GM20431 (cell line): ENCODE results near the gene DCBLD1.
"Not testable (repeated sequence)": the region's sequence is repeated elsewhere in the genome, so short reads cannot be mapped to it uniquely, and the experiment has no call there.

Experiments
- in situ Hi-C: fragments of 300-500 bp; cut with MseI, MboI; formaldehyde crosslinking; loops from one replicate; pipeline ENCODE4 v1.15.0; 2020; ENCODE audit warnings: low sequenced_read_pairs; ENCODE audit not compliant: unreplicated experiment

Gene DCBLD1

GRCh38 chr6:117495425-117495824 lies 13.0 kb downstream of the DCBLD1 start:
- in situ Hi-C loops: no loop called here

- in situ Hi-C loops: no loop called here
Observed at GRCh38 chr6:117495869-117496268, 13.4 kb downstream of the DCBLD1 start.

- in situ Hi-C loops: no loop called here
Observed at GRCh38 chr6:117496383-117496990, 14.0 kb downstream of the DCBLD1 start.

DNA sequence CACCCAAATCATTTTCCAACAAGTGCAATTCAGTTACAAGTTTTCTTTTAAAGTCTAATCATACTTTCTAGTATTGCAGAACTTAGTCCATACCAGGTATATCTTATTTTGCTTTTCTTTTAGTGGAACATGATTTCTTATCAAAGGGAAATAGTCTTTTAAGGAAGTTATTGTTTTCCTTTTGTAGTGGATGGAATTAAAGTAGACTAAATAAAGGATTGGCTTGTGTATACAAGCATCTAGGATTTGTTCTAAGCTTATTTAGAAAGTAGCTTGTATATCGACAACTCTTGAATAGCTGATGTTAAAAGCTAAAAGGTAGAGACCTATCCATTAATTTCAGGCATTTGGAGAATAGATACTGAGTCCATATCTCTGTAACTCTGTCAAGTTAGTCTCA lies 14.8 kb downstream of the DCBLD1 start:
- in situ Hi-C loops: no loop called here

DNA sequence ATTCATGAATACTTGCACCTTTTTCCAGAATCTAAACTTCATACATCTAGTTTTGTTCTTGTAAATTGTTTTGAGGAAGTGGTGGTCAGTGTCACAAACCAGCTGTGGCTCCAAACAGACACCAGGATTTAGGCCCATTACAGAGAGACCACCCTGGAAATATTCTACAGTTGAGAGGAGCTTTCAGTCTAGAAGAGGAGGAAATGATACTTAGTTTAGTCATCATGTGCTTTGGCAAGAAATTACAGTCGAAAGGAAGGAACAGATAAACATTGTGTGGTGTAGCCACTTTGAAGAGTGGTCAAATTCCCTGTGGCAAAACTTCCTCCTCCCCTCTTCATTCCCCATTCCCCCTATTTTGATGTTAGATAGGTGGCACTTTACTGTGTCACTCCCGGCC lies 15.7 kb downstream of the DCBLD1 start:
- in situ Hi-C loops: no loop called here

GRCh38 chr6:117501722-117502121 lies 19.2 kb downstream of the DCBLD1 start:
- in situ Hi-C loops: no loop called here

GRCh38 chr6:117502580-117502979 lies 20.1 kb downstream of the DCBLD1 start:
- in situ Hi-C loops: no loop called here

DNA sequence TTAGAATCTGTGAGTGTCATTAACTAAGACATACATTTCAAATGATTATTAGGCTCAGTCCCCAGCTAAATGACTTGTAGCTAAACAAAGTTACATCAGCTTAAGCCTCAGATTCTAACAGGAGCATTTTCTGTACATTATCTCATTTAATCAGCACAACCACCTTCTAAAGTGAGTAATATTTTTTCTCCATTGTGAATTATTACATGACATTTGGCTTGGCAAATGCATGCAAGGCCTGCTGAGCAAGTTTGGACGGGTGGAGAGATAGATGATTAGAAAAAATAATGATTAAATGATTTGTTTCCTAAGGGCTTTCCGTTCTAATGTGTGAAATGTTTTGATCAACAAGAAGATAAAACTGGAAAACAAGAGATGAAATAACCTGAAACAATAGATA lies 20.7 kb downstream of the DCBLD1 start:
- in situ Hi-C loops: no loop called here

DNA sequence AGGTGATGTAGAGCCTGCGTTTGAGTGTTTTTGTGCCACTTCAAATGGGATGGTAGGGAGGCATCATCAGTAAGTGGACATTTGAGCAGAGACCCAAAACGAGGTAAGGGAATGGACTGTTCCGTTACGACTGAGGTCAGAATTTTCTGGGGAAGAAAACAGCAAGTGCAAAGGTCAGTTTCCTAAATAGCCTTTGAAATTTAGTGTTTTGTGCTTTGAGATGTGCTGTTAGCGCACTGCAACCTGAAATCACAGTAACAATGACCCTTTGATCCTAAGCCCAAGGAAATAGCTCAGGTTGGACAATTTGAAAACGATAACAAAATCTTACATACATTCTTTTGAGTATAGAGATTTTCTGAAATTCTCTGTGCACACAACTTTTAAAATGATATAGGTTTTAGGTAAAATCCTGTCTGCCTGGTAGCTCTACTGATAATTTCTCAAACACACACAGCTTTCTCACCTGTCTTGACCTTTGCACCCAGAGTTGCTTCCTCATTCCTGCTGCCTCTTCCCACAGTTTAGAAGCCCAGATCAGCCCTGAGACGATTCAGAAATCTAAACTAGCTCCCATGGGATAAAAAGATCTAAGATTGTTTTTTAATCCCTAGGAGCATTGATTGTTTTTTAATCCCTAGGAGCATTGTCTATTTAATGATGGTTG lies 22.1 kb downstream of the DCBLD1 start:
- in situ Hi-C loops: no loop called here

- in situ Hi-C loops: no loop called here
Observed at GRCh38 chr6:117505311-117505710, 22.8 kb downstream of the DCBLD1 start.

GRCh38 chr6:117506180-117506835 lies 23.8 kb downstream of the DCBLD1 start:
- in situ Hi-C loops: no loop called here

DNA sequence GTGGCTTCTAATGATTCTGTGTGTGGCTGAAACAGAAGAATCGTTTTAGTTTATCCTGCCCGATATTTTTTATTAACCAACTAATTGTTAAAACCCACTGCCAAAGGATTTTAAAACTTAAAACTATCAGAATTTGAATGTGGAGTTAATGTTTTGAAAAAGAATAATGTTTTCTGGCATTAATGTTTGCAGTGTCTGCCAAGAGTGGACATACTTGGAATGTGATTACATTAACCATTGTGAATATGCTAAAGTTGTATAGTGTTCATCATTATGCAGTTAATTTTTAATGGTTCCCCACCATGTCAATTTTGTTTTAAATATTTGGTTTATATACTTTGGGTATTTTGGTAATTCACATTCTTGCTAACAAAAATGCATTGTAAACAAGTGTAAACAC lies 24.4 kb downstream of the DCBLD1 start:
- in situ Hi-C loops: no loop called here

DNA sequence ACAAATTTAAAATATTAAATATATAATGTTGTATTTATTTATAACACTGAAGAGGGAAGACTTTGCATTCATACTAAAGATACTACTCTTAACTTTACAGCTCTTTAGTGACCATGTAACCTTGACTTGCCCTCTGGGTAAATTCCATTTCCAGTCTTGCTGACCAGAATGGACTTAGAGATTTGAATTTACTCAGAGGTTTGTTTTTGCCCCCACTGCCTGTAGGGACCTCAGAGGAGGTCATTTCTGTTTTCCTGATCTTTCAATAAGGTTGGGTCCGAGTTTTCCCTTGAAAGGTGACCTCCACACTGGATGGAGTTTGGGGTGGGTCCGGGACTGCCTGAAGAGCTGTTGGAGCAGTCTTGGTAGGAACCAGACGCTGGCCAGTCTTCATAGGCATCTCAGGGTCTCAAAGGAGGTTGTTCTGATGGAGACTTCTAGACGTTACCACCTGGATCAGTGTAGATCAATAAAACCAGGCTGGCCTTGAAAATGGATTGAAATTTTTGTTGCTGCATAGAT lies 26.0 kb downstream of the DCBLD1 start:
- in situ Hi-C loops: no loop called here

GRCh38 chr6:117509021-117509420 lies 26.5 kb downstream of the DCBLD1 start:
- in situ Hi-C loops: no loop called here

- in situ Hi-C loops: no loop called here
Observed at GRCh38 chr6:117512056-117512828, 29.8 kb downstream of the DCBLD1 start.

DNA sequence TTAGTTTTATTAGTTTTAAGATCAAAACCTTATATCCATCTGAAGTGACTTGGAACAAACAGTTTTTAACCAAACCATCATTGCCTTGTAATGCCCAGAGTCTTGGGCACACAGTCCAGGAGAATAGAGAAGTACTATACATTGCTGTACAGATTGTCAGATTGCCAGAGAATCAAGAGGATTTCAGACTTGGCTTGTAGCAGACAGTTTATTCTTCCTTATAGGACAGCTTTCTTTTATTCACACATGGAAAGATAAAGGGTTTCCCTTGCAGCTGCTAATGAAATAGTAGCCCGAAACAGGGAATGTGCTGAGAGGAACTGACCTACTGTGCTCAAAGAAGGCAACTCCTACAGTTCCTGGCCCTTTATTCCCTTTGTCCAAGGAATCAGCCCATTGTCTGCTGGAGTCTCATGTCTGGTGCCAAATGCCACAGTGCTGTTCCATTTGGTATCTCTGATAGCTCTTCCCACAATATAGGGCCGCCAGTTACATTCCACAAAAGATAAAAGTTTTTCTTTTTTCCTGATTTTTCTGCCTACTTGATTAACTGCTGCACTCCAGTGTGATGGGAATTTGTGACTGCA lies 30.6 kb downstream of the DCBLD1 start:
- in situ Hi-C loops: no loop called here

GRCh38 chr6:117513778-117514365 lies 31.4 kb downstream of the DCBLD1 start:
- in situ Hi-C loops: no loop called here

- in situ Hi-C loops: no loop called here
Observed at GRCh38 chr6:117514655-117515054, 32.2 kb downstream of the DCBLD1 start.

DNA sequence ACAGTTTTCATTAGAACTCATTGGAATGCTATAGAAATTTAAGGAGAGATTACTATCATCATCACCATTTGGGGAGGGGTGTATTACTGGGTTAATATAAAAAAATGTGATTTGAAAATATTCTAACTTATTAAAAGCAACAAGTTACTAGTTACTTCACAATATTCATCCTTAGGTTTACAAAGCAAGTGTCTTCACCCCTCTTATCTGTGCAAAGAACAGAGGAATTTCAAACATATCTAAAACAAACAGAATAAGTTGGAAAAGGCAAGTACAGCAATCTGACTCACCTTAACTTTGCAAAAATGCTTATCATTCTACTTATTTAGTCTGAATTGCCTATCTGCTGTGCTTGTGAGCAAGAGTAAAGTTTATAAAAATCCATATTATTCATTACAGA lies 32.9 kb downstream of the DCBLD1 start:
- in situ Hi-C loops: no loop called here

DNA sequence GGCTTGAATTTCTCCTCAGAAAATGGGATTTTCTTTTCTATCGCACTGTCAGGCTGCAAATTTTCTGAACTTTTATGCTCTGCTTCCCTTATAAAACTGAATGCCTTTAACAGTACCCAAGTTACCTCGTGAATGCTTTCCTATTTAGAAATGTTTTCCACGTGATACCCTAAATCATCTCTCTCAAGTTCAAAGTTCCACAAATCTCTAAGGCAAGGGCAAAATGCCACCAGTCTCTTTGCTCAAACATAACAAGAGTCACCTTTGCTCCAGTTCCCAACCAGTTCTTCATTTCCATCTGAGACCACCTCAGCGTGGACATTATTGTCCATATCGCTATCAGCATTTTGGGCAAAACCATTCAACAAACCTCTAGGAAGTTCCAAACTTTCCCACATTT lies 35.5 kb downstream of the DCBLD1 start:
- in situ Hi-C loops: not testable (repeated sequence)
